Measurements from ENCODE around the gene PDE2A. TPM values are rescaled to one million over a fixed set of nuclear protein-coding genes. Genes with fewer than 3 reads are reported as not detected.

The PDE2A gene
- total and polyA plus RNA-seq, 2 of the 4 experiments (the other 2 are of a cell fraction): 0.02 TPM; not detected in 1

DNA sequence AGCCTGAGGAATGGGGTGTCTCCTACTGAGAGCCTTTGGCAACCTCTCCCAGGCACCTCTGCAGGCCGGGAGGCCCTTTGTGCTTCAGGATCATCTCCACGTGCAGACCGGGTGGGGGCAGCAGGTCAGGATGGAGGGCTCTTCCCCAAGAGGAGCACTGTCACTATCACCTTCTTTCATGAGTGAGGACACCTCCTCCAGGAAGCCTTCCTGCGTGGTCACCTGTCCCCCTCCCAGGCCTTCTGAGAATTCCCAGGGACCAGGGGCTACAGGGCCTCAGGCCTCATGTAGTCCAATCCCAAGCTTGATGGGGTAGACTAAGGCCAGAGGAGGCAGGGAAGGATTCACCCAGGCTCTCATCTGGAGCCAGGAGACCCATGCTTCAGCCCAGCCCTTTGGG, 57.6 kb downstream of the PDE2A start:
- Histone ChIP-seq H3K23ac (ENCODE audit: low read depth, low read length) (no peak overlapping the region), H2BK120ac (ENCODE audit: low read depth, low read length) (no peak overlapping the region), H3K36me3 (ENCODE audit: control insufficient read depth, insufficient read depth, low read length) (no peaks in the 10 kb centered on the region), H3K27me3 (ENCODE audit: control insufficient read depth, insufficient read depth, low read length) (peaks cover 87% of the 10 kb centered on the region), H3K14ac (replicated peaks; ENCODE audit: low read depth, low read length) (no peak overlapping the region), H2BK15ac (ENCODE audit: low read depth, low read length) (no peak overlapping the region), H3K4me3 (ENCODE audit: insufficient read depth, low read depth, low read length) (no peak overlapping the region), H2BK5ac (ENCODE audit: low read depth, low read length, poor library complexity, severe bottlenecking) (no peak overlapping the region), H4K91ac (ENCODE audit: insufficient read depth, low read depth, low read length) (no peak overlapping the region), H2AK9ac (replicated peaks; ENCODE audit: low read depth, low read length, poor library complexity) (no peak overlapping the region), H3K9ac (ENCODE audit: low read depth, low read length) (no peak overlapping the region), H3K4ac (ENCODE audit: low read depth, low read length) (no peak overlapping the region), H4K20me1 (ENCODE audit: insufficient read depth, low read length) (no peaks in the 10 kb centered on the region), H3K18ac (ENCODE audit: low read depth, low read length) (no peak overlapping the region), H3K9me3 (ENCODE audit: control insufficient read depth, insufficient read depth, low read length) (no peaks in the 10 kb centered on the region; the same call in 1 of the 2 replicates), H3K4me1 (ENCODE audit: control insufficient read depth, insufficient read depth, low read length) (no peaks in the 10 kb centered on the region), H3K79me1 (ENCODE audit: low read depth in 1 of 2, low read length in 2 of 2) (no peaks in the 10 kb centered on the region), H3K4me2 (ENCODE audit: low read depth, low read length) (no peak overlapping the region), H4K5ac (ENCODE audit: low read depth, low read length) (no peak overlapping the region), H2BK20ac (ENCODE audit: low read depth, low read length) (no peak overlapping the region), H3K56ac (ENCODE audit: extremely low read depth, insufficient read depth, low read length) (no peak overlapping the region), H3K27ac (ENCODE audit: insufficient read depth, low read length) (no peak overlapping the region), H2AK5ac (ENCODE audit: low read depth, low read length) (no peak overlapping the region), H4K8ac (ENCODE audit: low read depth in 2 of 2, low read length in 2 of 2) (no peak overlapping the region), H2AFZ (replicated peaks; ENCODE audit: low read length, poor library complexity) (no peak overlapping the region), H3K9me1 (ENCODE audit: insufficient read depth, low read length) (no peaks in the 10 kb centered on the region)
- intact Hi-C loops (cut with micrococcal nuclease): no loop called here
- in situ Hi-C loops (cut with MboI; ENCODE audit: low sequenced_read_pairs): no loop called here
- WGBS, 2 experiments (ENCODE audit: extremely low coverage in 2 of 2, insufficient read length in 1 of 2): 55% methylated on average over 2 of the region's 4 CpGs; no CpG with 5 or more reads in 1 of the 2 experiments
- ChIA-PET POLR2A (ENCODE audit: unreplicated experiment) (no interaction called here), CTCF (no interaction called here)
- dilution Hi-C loops (cut with HindIII; ENCODE audit: low sequenced_read_pairs, unreplicated experiment): no loop called here
- ATAC-seq (ENCODE audit: low read depth) (no peak), DNase-seq (no peak)
- no TSS peak for BruUV-seq (replicated peaks)
- TF ChIP-seq RCOR1 (IDR thresholded peaks at IDR 0.05; ENCODE audit: insufficient replicate concordance, low read length) (no peak), POLR2A (IDR thresholded peaks at IDR 0.05; ENCODE audit: low read depth, low read length) (no peak), MAZ (IDR thresholded peaks at IDR 0.05; ENCODE audit: borderline replicate concordance, low read depth, low read length) (no peak), MXI1 (IDR thresholded peaks at IDR 0.05; ENCODE audit: borderline replicate concordance, low read depth, low read length) (no peak), MAFK (IDR thresholded peaks at IDR 0.05; ENCODE audit: low read depth, low read length) (no peak), SMC3 (IDR thresholded peaks at IDR 0.05; ENCODE audit: low read depth, low read length) (no peak), FOS (IDR thresholded peaks at IDR 0.05; ENCODE audit: low read depth, low read length) (no peak), RAD21 (IDR thresholded peaks at IDR 0.05; ENCODE audit: low read length) (no peak), NFE2L2 (IDR thresholded peaks at IDR 0.05; ENCODE audit: low read depth, low read length) (no peak), CEBPB (IDR thresholded peaks at IDR 0.05; ENCODE audit: low read depth, low read length) (no peak), CHD1 (IDR thresholded peaks at IDR 0.05; ENCODE audit: low read depth, low read length) (no peak), BHLHE40 (IDR thresholded peaks at IDR 0.05; ENCODE audit: low read depth, low read length) (no peak), RFX5 (IDR thresholded peaks at IDR 0.05; ENCODE audit: low read depth, low read length) (no peak)
- TF ChIP-seq, protein P1, sequence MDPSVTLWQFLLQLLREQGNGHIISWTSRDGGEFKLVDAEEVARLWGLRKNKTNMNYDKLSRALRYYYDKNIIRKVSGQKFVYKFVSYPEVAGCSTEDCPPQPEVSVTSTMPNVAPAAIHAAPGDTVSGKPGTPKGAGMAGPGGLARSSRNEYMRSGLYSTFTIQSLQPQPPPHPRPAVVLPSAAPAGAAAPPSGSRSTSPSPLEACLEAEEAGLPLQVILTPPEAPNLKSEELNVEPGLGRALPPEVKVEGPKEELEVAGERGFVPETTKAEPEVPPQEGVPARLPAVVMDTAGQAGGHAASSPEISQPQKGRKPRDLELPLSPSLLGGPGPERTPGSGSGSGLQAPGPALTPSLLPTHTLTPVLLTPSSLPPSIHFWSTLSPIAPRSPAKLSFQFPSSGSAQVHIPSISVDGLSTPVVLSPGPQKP (IDR thresholded peaks at IDR 0.05; ENCODE audit: borderline replicate concordance, low read depth, low read length): no peak
- TF ChIP-seq, protein P2, sequence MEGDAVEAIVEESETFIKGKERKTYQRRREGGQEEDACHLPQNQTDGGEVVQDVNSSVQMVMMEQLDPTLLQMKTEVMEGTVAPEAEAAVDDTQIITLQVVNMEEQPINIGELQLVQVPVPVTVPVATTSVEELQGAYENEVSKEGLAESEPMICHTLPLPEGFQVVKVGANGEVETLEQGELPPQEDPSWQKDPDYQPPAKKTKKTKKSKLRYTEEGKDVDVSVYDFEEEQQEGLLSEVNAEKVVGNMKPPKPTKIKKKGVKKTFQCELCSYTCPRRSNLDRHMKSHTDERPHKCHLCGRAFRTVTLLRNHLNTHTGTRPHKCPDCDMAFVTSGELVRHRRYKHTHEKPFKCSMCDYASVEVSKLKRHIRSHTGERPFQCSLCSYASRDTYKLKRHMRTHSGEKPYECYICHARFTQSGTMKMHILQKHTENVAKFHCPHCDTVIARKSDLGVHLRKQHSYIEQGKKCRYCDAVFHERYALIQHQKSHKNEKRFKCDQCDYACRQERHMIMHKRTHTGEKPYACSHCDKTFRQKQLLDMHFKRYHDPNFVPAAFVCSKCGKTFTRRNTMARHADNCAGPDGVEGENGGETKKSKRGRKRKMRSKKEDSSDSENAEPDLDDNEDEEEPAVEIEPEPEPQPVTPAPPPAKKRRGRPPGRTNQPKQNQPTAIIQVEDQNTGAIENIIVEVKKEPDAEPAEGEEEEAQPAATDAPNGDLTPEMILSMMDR (conservative IDR thresholded peaks at IDR 0.05; ENCODE audit: low read depth, low read length): no peak
- TF ChIP-seq, protein P3, sequence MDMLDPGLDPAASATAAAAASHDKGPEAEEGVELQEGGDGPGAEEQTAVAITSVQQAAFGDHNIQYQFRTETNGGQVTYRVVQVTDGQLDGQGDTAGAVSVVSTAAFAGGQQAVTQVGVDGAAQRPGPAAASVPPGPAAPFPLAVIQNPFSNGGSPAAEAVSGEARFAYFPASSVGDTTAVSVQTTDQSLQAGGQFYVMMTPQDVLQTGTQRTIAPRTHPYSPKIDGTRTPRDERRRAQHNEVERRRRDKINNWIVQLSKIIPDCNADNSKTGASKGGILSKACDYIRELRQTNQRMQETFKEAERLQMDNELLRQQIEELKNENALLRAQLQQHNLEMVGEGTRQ (IDR thresholded peaks at IDR 0.05; ENCODE audit: low read depth, low read length): no peak

All from IMR-90 (cell line).